Muscle of back (tissue), 13 donors: ENCODE measurements around the gene ADCY3. TPM values are rescaled to one million over a fixed set of nuclear protein-coding genes. Genes with fewer than 3 reads are reported as not detected.

Experiments used
- DNase-seq, 3 donors: peaks; one replicate each; pipeline versions ENCODE4 v3.0.0 to v3.0.0-alpha.2; 2013
- long read RNA-seq, 9 donors: transcript quantifications; one replicate each; lab custom pipeline, GENCODE V29; 2026
- polyA plus RNA-seq, 10 donors: library from polyadenylated mRNA; unstranded; fragments of 120-200 nt; gene quantifications; one replicate each; pipeline ENCODE4 v1.2.1, GENCODE V29; 2013; ENCODE audit not compliant: insufficient read length in 10 of 10

Gene ADCY3
- polyA plus RNA-seq = 10 to 100 TPM; 19.3 to 37.0 (median 23.5) TPM
- long read RNA-seq, donor 1 = 0 reads
- long read RNA-seq, donor 2, full-length matches to known transcripts = 1 of 1 reads
- long read RNA-seq, donor 2, partial matches to known transcripts = 0 of 1 reads
- long read RNA-seq, donor 2, other reads (novel, unspliced or antisense) = 0 of 1 reads
- long read RNA-seq, donor 3 = 0 reads
- long read RNA-seq, donor 4 = 0 reads
- long read RNA-seq, donor 5, partial matches to known transcripts = 5 of 5 reads
- long read RNA-seq, donor 5, other reads (novel, unspliced or antisense) = 0 of 5 reads
- long read RNA-seq, donor 6, partial matches to known transcripts = 5 of 5 reads
- long read RNA-seq, donor 6, other reads (novel, unspliced or antisense) = 0 of 5 reads
- long read RNA-seq, donor 7, partial matches to known transcripts = 54 of 54 reads
- long read RNA-seq, donor 7, other reads (novel, unspliced or antisense) = 0 of 54 reads
- long read RNA-seq, donor 8 = 0 reads
- long read RNA-seq, donor 9 = 0 reads

DNA sequence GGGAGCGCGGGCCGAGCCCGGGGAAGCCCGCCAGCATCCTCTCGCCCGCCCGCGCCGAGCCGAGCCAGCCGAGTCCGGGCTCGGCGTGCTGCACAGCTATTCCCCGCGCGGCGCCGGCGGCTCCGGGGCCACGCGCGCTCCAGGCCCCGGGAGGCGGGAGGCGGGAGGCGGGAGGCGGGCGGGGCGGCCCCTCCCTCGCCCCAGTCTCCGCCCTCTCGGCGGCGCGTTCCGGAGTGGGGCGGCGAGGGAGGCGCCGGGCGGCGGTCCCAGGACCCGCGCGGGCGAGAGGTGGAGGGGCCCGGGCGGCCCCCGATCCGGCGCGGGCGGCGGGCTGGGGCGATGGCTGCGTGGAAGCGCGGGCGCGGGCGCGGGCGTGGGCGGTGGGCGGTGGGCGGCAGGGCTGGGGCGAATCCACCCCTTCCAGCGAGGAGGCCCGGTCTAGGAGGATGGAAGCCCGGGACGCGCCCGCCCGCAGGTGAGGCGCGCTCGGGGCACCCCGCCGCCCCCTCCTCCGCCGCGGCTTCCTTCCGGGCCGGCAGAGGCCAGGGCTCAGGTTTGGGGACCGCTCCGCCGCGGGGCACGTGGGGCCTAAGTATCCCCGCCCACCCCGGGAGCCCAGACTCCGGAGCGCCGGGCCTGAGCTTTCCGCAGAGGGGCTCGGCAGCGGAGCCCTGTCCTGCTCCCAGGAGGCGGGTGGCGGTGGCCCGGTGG, at the start of gene ADCY3:
Gene ADCY3, minus strand, starts transcription at position 140 of the 711 bp plus-strand sequence. CDS start 1,250 bp downstream, outside the sequence.
- DNase-seq = peak in 2 of 3 donors; percentile 48 to 76

DNA sequence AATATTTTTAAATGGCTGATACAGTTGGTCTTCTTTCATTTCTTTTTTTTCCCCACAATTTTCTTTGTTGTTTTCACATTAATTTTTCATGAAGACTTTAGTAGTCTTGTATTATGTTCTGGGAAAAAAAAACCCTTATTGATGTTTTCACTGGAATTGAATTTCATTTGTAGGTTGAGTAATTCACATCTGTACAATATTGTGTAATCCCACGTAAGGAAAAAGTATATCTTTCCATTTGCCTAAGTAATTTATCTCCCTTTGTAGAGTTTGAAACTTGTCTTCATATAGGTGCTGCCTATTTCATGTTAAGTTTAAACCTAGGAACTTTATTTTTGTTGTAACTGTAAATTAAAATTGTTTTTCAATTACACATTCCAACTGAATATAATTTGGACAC, 49.7 kb upstream of the ADCY3 start:
- no peak for DNase-seq

DNA sequence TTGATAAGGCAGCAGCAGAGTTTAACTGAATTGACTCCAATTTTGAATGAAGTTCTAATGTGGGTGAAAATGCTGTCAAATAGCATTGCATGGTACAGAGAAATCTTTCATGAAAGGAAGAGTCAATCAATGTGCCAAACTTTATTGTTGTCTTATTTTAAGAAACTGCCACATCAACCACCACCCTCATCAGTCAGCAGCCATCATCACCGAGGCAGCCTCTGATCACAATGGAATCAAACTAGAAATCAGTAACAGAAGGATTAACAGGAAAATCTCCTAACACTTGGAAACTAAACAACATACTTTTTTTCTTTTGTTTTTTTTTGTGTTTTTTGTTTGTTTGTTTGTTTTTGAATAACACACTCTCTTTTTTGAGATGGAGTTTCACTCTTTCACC, 41.9 kb upstream of the ADCY3 start:
- no peak for DNase-seq

DNA sequence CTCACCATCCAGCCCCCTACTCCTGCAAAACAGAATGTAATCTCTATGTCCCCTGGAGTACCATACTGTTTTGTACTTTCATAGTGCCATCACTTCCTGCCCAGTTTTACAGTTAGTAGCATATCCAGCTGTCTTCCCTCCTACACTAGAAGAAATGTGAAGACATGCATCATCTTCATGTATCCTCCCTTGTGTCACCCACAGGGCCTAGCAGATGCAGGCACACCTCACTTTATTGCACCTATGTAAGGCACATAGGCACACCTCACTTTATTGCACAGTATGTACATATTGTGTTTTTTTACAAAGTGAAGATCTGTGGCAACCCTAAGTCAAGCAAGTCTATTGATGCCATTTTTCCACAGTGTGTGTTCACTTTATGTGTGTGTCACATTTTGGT, 39.7 kb upstream of the ADCY3 start:
- no peak for DNase-seq

DNA sequence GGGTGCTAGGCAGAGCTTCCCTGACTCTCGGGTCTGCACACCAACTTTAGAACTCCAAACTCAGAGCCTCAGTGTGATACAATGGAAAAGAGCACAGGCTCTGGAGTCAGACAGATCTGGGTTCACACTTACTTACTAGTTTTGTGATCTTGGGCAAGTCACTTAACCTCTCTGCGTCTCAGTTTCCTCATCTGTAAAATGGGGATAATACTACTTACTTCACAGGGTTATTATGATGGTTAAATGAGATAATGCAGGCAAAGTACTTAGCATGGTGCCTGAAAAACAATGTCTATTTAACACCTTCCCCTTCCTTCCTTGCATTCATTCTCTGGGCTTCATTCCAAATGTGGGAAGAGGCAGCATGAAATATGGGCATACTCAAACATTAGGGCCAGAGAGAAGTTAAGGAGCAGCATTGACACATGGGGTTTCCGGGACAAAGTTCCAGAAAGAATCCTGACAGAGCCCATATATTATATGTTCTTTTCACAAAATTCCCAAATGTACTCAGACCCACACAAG, 38.4 kb upstream of the ADCY3 start:
- DNase-seq = no peak

DNA sequence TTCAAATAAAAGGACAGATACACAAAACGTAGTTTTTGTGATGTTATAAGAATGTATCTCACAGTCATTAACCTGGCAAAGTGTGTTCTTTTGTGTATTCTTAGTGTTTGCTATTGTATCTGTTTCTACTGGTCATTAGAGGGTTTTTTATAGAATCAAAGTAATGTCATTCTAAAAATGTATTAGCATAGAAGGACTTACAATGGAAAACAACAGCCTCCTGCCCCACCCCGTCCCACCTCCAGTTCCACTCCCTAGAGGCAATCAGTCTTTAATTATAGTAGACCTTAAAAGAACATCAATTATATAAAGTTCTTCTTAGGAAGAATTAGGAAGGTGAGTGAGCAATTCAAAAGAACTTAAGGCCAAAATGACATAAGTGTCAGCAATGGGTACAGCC, 37.9 kb upstream of the ADCY3 start:
- no peak for DNase-seq

DNA sequence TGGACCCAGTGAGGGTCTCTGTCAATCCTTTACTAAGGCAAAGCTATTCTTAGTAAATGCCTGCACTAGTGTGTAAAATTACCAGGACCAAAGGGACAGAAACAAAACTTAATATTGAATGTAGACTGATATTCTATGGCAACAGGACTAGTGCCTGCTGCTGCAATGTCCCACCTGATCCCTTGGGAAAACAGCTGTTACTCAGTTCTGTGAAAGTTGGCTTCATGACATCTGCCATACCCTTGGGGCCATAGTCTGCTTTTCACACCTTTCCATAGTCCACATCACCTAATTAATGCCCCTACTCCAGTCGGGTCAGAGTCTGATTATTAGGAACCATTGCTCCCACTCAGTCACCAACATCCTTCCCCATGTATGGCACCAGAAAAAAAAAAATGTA, 37.2 kb upstream of the ADCY3 start:
- DNase-seq = no peak

DNA sequence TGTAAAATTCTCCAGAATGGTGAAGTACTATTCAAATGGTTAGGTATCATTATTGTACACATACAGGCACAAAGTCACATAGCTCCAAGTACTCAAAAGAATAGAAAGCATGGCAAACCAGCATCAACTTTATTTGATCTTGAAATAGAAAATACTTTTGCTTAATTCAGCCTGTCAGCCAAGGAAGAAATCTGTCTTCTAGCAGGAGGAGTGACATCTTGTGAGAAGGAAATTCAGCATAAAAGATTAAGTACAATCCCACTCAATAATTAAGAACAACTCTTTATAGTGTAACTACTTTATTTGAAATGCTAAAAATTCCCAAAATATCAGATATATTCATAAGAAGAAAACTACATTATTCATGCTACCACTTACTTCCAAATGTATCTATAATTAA, 35.9 kb upstream of the ADCY3 start:
- DNase-seq = no peak

DNA sequence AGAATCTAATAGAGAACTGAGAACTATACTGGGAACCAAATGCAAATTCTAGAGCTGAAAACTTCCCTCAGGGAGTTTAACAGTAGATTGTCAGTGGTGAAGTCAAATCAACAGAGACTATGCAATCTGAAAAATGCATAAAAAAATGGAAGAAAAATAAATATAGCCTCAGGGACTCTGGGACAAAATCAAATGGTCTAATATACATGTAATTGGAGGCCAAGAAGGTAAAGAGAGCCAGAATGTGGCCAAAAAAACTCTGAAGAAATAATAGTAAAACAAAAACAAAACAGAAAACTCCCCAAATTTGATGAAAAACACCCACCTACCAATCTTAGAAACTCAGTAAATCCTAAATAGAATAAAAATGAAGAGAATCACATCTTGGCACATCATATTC, 35.2 kb upstream of the ADCY3 start:
- DNase-seq = no peak

DNA sequence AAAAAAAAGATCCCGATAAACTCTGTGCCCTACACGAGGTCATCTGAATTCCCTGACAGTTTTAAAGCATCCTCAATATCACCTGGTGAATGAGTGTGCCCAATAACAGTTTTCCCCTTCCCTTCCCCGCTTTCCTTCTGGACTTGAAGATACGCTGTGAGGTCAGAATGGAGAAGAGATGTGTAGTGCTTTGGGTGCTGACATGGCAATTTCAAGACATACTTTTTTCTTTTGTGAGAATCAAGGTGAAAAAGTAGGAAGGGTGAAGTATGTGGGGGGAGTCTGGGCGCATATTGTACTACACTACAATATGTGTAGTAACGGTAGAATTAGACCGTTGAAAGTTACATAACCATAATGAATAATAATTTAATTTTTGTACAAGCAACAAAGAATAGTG, 30.1 kb upstream of the ADCY3 start:
- DNase-seq = no peak

DNA sequence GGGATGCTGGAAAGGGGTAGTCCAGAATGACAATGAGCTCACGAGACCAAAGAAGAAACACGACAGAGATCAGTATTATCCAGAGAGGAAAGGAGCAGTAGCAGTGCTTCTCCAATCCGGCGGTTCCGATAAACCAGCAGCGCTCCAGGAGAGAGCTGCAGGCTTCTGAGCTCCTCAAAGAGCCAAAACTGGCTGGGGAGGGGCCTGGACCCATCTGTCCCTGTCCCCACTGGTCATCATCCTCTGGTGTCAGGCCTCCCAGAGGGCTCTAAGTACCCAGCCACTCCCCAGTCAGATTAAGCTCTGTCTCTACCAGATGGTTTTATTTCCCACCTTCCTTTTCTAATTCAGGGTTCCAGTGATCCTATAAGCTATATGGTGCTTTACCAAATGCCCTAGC, 28.5 kb upstream of the ADCY3 start:
- DNase-seq = no peak

DNA sequence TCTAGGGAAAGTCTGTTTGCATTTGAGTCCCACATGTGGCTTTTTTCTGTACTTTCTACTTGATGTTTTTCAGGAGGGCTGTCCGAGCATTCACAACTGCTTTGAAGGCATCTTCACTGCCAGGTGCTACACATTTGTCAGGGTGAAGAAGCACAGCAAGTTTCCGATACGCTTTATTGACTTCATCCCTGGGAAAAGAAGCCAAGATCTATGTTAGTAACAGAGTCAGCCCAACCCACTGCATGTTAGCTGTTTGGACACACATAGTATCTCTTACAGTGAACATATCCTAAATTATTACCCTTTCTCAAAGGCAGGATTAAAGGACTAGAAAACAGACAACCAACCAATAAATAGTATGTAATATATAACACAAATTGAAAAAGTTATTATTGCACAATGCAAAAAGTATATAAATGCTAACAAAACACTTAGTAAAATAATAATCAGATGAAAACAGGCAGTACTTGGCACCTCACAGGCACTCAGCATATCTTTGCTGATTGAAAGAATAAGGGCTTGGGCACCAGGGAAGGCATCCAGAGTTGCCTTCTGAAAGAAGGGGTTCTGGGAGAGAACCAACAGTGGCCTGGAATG, 27.6 kb upstream of the ADCY3 start:
- DNase-seq = peak in 1 of 3 donors; percentile 13

DNA sequence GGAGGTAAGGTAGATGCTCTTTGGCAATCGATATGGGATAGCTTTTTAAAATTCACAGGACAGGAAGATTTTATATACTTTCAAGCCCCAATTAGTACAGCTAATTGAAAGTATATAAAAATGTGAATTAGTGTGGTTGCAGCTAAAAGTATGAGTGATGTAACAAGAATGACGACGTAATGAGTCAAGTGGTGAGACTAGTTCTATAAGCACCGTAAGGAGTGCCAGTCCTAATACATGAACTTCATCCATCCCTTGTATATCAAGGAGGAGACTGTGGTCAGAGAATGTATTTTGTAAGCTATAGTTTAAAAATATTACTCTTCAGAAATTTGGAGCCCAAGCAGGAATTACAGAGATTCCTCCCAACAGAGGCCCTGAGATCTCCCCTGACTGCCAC, 25.9 kb upstream of the ADCY3 start:
- no peak for DNase-seq

DNA sequence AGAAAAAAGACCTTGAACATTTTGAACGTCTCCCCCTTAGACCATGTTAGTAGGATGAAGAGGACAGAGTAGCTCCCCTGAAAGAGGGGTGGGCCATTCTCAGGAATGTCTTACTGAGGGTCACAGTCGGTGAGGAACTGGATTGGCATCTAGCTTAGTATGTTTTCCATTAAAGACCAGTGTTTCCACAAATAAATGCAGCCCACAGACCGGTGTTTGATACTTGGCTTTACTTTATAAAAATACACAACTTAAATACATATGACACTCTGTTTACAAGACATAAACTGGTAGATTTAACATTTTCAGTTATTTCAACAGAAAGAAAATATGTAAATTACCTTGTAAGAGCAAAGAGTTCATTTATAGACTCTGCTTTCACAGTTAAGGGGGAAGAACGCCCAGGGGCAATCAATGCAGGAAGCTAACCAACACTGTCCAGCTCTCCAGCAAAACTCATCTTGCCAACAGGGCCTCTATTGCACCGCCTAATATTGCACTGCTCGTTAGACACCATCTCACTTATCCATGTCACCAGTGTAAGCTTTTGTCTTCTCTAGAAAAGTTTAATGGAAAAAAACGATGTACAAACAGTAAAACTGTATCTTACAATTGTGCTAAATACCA, 23.5 kb upstream of the ADCY3 start:
- no peak for DNase-seq

DNA sequence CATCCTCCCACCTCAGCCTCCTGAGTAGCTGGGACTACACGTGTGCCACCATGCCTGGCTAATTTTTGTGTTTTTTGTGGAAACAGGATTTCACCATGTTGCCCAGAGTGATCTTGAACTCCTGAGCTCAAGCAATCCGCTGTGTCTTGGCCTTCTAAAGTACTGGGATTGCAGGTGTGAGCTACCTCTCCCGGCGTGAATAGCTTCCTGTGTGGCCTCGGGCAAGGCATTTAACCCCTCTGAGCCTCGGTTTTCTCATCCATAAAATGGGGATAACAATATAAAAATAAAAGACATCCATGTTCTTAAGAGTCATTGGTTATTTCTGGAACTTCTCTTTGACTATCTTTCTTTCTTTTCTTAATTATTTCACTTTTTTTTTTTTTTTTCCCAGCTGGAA, 19.3 kb upstream of the ADCY3 start:
- no peak for DNase-seq

DNA sequence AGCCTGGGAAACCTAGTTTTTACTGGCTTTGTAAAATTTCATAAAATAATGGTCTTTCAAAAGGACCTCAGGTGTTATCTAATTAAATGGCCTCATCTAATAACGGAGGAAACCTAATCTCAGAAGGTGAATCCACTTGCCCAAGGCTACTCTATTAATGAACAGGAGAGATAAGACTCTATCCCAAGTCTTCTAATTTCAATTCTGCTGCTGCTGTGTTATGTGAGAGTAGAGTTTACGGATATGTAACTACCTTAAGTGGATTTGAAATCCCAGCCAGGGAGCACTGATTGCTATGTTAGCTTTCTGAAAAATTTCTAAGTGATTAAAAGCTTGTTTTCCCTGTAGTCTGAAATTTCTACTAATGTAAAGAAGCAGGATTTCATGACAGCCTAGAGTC, 17.2 kb upstream of the ADCY3 start:
- no peak for DNase-seq

DNA sequence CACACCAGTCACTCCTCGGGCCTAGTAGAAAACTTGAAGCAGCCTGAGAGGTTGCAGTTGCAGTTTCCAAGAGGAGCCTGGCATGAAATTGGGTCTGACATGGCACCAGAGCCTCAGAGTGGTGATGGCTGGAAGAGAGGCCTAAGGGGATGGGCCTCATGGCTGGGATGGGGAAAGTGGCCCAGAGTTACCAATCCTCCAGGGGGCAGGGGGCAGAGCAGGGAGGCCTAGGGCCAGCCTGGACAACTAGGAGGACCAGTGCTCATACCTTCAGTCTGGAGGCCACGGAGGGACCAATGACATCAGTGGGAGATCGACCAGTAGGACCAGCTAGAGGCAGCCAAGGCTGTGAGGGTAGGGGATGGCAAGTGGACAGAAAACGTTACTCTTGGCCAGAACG, 15.1 kb upstream of the ADCY3 start:
- no peak for DNase-seq

DNA sequence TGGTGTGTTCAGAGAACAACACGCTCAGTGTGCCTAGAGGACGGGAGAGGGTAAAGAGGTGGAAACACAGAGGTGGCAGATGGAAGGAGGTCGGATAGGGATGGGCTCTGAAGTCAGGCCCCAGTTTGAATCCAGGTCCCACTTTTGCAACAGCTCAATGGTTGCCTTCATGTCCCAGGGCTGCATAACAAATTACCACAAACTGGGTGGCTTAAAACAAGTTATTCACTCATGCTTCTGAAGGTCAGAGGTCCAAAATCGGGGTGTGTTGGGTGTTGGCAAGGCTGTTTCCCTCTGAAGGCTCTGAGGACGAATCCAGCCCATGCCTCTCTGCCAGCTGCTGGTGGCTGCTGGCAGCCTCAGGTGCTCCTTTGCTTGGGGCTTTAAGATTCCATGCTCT, 12.7 kb upstream of the ADCY3 start:
- no peak for DNase-seq

DNA sequence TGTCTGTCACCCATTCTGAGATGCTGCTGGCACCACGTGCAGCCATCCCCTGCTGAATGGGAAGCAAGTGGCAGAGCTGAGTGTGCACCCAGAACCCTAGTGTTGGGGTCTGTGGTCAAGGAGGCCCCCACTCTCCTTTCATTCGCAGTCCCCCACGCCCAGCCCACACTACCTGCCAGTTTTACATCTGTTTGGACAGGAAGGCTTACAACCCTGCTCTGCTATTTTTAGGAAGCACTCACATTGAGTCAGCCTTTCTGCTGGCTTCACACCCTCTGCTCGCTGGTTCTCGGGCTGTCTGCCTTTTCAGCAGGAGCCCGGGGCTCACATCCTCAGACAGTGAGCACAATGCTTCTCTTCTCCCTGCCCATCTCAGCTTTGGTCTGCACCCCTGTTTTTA, 10.7 kb upstream of the ADCY3 start:
- no peak for DNase-seq

DNA sequence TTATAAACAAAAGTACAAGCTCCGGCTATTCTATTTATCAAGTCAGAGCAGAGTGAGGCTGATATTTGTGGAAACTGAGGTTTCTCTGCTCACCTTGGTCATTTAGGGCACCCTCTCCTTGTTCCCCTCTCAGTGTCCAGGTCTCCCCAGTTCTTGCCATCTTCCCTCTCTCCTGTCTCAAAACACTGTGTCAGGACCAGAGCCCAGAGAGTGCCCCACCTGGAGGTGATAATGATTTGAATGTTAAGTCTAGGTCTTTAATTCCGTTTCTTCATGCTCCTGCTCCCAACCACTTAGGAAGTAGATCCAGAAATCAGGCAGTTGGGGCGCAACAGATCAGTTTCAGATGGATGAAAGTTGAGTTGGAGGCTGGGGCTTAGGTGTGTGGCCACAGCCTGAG, 9.2 kb upstream of the ADCY3 start:
- no peak for DNase-seq

DNA sequence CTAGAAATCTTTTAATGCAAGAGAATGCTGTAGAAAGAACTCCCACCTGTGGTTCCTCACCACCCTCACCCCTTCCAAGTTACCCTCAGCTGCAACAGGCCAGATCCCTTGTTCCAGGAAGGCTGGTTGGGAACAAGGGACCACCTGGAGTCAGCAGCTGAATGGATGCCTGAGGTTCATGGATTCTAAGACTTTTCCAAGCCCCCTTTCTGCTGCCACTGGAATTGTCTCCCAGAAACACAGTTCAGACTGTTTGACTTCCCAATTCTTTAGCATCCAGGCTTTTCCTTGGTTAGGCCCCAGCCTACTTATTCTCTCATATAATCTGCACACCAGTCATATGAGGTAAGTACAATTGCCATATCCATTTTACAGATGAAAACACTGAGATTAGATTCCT, 8.0 kb upstream of the ADCY3 start:
- no peak for DNase-seq

DNA sequence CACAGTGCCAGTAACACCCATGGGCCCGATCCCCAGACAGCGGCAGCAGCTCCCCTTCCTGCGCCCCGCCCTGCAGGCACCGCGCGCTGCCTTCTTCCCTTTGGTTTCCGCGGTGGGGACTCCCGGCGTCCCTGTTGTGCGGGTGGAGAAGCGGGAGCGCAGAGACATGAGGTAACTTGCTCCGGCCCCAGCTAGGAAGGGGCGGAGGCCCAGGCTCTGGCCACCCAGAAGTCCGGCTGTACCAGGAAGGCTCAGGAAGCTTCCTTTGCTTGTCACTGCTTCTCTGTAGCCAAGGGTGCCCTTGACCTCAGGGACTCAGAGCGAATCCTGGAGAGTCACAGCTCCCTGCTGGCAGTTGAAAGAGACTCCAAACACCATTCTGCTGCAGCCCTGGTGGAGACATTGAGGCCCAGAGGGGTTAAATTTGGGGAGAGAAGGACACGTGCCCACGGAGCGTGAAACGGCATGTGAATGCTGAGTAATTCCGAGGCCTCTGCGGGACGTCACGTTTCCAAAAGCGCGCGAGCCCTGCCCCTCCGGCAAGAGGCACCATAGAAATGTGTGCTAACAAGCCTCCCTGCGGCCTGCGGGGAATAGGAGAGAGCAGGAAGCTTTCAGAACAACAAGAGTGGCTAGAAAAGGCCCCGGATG, 6.7 kb upstream of the ADCY3 start:
- peak in 2 of 3 donors; percentile 48 to 77 for DNase-seq
